H7 (cell line): ENCODE measurements around the gene NOXO1. TPM values are rescaled to one million over a fixed set of nuclear protein-coding genes. Genes with fewer than 3 reads are reported as not detected.

Source experiments
- DNase-seq: peaks from one replicate; pipeline ENCODE4 v3.0.0; 2012
- H3K27me3 ChIP-seq: 2 replicates; pipeline ENCODE4 v1.6.0; 2011; ENCODE audit warnings: mild to moderate bottlenecking, low read length; ENCODE audit not compliant: control insufficient read depth, insufficient read depth
- H3K36me3 ChIP-seq: replicated peaks from 2 replicates; pipeline ENCODE4 v1.5.1; 2011; ENCODE audit warnings: low read length; ENCODE audit not compliant: control insufficient read depth, insufficient read depth
- H3K4me3 ChIP-seq: 2 replicates; pipeline ENCODE4 v1.5.1; 2011; ENCODE audit warnings: low read depth, mild to moderate bottlenecking, control low read depth, low read length, moderate library complexity; ENCODE audit not compliant: insufficient read depth
- total RNA-seq: library from RNA; depleted of rRNA; stranded (reverse); fragments of >200 nt; shearing (Covaris generic); gene quantifications from 2 replicates; pipeline ENCODE4 v1.2.3, GENCODE V29; 2014; rRNA removed

Gene NOXO1
- 1.3 TPM in 1 of 2 replicates, not detected in the other for total RNA-seq

GRCh38 chr16:1981398-1981836, at the start of gene NOXO1:
NOXO1 (minus strand) TSS chr16:1981469; CDS start chr16:1981179, 290 bp downstream.
- H3K27me3 ChIP-seq: peaks cover 45% of the 10 kb centered on the region
- peaks cover 9% of the 10 kb centered on the region for H3K36me3 ChIP-seq
- H3K4me3 ChIP-seq: peak within 1 kb of the TSS; percentile 48; the same call in 1 of the 2 replicates

GRCh38 chr16:2030036-2030435, 48.8 kb upstream of the NOXO1 start:
- H3K4me3 ChIP-seq: no peak overlapping the region

More at GRCh38 chr16:1981398-1981836, at the start of gene NOXO1:
- DNase-seq: peak; percentile 79

DNA sequence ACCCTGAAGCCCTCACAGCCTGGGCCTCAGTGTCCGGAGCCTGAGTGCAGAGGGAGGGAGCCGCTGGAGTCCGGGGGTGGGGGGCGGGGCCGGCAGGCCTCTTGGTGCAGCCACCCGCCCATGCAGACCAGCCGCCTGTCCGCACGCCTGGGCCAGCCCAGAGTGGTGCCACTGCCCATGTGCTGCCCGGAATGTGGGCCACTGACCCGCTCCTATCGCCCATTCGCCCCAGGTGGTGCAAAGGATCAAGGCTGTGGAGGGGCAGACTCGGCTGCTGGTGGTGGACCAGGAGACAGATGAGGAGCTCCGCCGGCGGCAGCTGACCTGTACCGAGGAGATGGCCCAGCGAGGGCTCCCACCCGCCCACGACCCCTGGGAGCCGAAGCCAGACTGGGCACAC, 48.1 kb upstream of the NOXO1 start:
- no peaks in the 10 kb centered on the region for H3K36me3 ChIP-seq
- H3K4me3 ChIP-seq: no peak overlapping the region
- DNase-seq: no peak
- H3K27me3 ChIP-seq: peaks cover 14% of the 10 kb centered on the region

More at GRCh38 chr16:2030036-2030435, 48.8 kb upstream of the NOXO1 start:
- H3K27me3 ChIP-seq: peaks cover 14% of the 10 kb centered on the region
- no peak for DNase-seq
- no peaks in the 10 kb centered on the region for H3K36me3 ChIP-seq

DNA sequence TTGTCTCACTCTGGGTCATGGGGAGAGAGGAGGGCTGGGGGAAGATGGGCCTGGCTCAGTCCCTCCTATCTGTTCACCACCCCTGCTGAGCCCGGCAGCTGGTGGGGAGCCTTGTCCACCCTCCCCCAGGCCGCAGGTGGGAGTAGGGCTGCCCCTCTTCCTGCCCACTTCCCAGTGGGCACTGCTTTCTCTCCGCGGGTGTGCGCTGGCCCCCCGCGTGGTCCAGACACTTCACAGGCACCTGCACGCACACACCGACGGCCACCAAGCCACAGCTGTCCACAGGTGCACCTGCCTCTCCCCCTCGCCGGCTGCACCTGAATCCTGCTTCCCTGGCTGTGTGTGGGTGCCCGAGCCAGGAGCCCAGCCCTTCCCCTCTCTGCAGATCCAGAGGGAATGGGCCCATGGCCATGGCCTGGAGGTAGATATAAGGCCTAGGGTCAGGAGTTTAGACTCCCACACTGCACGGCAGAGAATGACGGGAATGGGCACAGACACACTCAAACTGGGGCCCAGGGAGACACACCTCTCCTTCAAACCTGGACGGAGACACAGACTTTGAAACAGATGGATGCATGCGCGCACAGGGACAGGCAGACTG, 47.5 kb upstream of the NOXO1 start:
- H3K27me3 ChIP-seq: peaks cover 16% of the 10 kb centered on the region
- H3K36me3 ChIP-seq: no peaks in the 10 kb centered on the region
- H3K4me3 ChIP-seq: no peak overlapping the region
- DNase-seq: no peak

DNA sequence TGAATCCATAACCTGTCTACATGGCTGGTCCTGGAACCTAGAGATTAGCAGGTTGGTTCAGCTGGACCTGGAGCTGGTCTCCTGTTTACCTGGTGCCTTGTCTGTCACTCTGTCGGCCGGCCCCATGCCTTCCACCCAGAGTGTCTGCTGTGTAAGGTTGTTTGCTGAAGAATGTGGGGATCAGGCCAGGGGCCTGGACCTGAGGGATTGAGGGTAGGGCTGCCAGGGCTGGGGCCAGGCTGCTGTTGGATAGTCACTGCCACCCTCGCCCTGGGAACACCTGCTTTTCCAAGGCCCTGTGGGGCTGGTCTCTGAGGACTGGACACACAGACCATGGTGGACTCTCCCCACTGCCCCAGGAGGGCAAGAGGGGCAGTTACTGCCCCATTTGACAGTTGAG, 46.9 kb upstream of the NOXO1 start:
- DNase-seq: no peak
- no peaks in the 10 kb centered on the region for H3K36me3 ChIP-seq
- no peak overlapping the region for H3K4me3 ChIP-seq
- H3K27me3 ChIP-seq: peaks cover 16% of the 10 kb centered on the region

GRCh38 chr16:2027024-2028010, 46.0 kb upstream of the NOXO1 start:
- peak; percentile 86 for DNase-seq
- peaks cover 16% of the 10 kb centered on the region for H3K27me3 ChIP-seq
- no peaks in the 10 kb centered on the region for H3K36me3 ChIP-seq
- H3K4me3 ChIP-seq: peak overlapping the region; percentile 54

GRCh38 chr16:2026461-2027023, 45.3 kb upstream of the NOXO1 start, which contains the start of gene NHERF2:
NHERF2 (plus strand) TSS chr16:2026902; CDS start chr16:2027006, 104 bp downstream.
- peak within 1 kb of the TSS; percentile 54 for H3K4me3 ChIP-seq
- DNase-seq: peak; percentile 96
- H3K36me3 ChIP-seq: no peaks in the 10 kb centered on the region
- peaks cover 19% of the 10 kb centered on the region for H3K27me3 ChIP-seq

- H3K27me3 ChIP-seq: peaks cover 22% of the 10 kb centered on the region
- no peak for DNase-seq
- no peaks in the 10 kb centered on the region for H3K36me3 ChIP-seq
- no peak overlapping the region; the same call in 1 of the 2 replicates for H3K4me3 ChIP-seq
Measured at GRCh38 chr16:2025878-2026460, 44.7 kb upstream of the NOXO1 start.

GRCh38 chr16:2025251-2025650, 44.0 kb upstream of the NOXO1 start:
- H3K4me3 ChIP-seq: no peak overlapping the region
- H3K27me3 ChIP-seq: peaks cover 30% of the 10 kb centered on the region
- no peak for DNase-seq
- H3K36me3 ChIP-seq: no peaks in the 10 kb centered on the region

DNA sequence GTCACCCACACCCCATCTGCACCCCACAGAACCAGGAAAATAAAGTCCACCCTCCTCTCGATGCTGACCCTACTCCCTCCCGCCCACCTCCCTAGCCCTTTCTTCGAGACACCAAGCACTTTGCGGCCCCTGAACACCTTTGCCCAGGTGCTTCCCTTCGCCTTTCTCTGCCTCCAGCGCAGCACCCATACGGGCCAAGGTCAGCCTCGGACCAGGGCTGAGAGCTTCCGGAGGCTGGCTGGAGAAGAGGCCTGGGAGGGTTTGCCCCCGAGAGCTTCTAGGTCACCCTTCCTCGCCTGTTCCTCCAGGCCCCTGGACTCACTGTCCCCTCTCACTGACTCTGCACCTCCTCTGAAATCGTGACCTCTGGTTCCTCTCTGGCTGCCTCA, 42.8 kb upstream of the NOXO1 start:
- H3K27me3 ChIP-seq: peaks cover 42% of the 10 kb centered on the region
- peak overlapping the region; percentile 40; the same call in 1 of the 2 replicates for H3K4me3 ChIP-seq
- no peaks in the 10 kb centered on the region for H3K36me3 ChIP-seq
- DNase-seq: peak; percentile 75

DNA sequence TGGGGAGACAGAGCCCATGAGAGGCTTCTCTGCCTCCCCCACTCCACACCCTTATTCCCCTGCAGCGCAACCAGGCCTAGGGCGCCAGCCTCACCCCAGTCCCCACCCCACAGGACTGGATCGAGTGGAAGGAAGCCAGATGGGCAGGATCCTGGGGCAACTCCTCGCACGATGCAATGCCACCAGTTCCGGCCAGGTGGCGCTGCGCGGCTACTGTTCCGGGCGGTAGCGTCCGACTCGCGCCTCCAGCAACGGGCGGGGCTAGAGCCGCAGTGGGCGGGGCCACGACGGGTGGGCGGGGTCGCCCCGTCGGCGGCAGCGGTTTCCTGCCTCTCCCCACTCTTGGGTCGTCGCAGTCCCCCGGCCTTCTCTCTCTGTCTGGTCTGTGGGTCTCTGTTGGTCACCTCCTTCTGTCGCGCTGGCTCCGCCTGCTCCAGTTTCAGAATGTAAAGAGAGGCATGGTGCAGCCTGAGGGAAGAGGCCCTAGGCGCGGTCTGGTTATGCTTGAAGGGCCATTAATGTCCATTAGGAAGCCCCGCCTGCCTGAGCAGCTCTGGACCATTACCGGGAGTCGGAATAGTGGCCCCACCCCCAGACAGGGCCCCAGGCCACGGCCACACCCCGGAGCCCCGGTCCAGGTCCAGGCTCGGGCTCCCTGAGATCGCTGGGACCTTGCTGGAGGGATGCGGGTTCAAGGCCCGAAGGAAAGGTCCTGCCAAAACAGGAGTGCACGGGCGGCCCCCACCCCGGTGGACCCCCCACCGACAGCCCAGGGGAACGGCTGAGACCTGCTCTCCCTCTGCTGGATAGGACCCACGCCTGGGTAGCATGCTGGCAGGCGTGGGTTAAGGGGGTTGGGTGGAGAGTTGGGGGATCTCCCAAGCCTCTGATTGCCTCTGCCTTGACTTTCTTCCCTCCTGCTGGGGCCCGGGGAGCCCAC, 42.1 kb upstream of the NOXO1 start:
- Histone ChIP-seq H3K36me3 (no peaks in the 10 kb centered on the region), H3K27me3 (peaks cover 45% of the 10 kb centered on the region), H3K4me3 (peak overlapping the region; percentile 40)
- DNase-seq: peak; percentile 99

GRCh38 chr16:2022723-2023091, 41.4 kb upstream of the NOXO1 start:
- Histone ChIP-seq H3K4me3 (peak overlapping the region; percentile 40), H3K36me3 (no peaks in the 10 kb centered on the region), H3K27me3 (peaks cover 45% of the 10 kb centered on the region)
- DNase-seq: peak; percentile 96
